ENCODE measurements around the gene SLC38A6. TPM values are rescaled to one million over a fixed set of nuclear protein-coding genes. Genes with fewer than 3 reads are reported as not detected.

SLC38A6 gene
- total RNA-seq, 1 experiment from 2014 or later = 9.3 TPM

DNA sequence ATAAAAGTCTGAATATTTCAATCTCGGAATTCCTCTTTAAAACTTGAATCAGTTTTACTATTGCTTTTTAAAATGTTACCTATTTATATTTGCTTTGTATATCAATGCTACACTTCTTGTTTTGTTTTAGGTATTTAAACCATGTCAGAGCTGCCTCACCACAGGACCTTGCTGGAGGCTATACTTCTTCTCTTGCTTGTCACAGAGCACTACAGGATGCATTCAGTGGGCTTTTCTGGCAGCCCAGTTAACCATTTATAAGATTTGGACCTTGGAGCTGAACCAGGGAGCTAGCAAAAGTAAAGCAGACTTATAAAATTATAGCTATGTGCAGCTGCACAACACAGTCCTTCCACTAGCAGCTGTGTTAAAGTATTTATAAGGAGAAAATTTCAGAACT is 12.9 kb upstream of the SLC38A6 start:
- Histone ChIP-seq H3K36me3 (ENCODE audit: control insufficient read depth, insufficient read depth, low read length) (no peaks in the 10 kb centered on the region), H3K27me3 (ENCODE audit: control insufficient read depth, insufficient read depth, low read length) (no peaks in the 10 kb centered on the region), H3K4me1 (ENCODE audit: control insufficient read depth, insufficient read depth, low read length) (no peaks in the 10 kb centered on the region), H3K27ac (ENCODE audit: low read length) (no peak overlapping the region), H3K4me3 (ENCODE audit: low read depth in 2 of 2, low read length in 2 of 2) (no peak overlapping the region), H3K9me3 (ENCODE audit: control insufficient read depth, insufficient read depth, low read depth, low read length) (no peaks in the 10 kb centered on the region)
- intact Hi-C loops (cut with micrococcal nuclease; ENCODE audit: unreplicated experiment) (no loop called here), in situ Hi-C loops (cut with HindIII; ENCODE audit: low pct_unique_long_range_greater_than_20kb, low sequenced_read_pairs) (no loop called here)
- ChIA-PET CTCF (no interaction called here), POLR2A (no interaction called here)
- DNase-seq (ENCODE audit: low read depth, low spot score) = no peak
- BruUV-seq (replicated peaks) = no TSS peak
- ATAC-seq = no peak
- TF ChIP-seq, protein P1, sequence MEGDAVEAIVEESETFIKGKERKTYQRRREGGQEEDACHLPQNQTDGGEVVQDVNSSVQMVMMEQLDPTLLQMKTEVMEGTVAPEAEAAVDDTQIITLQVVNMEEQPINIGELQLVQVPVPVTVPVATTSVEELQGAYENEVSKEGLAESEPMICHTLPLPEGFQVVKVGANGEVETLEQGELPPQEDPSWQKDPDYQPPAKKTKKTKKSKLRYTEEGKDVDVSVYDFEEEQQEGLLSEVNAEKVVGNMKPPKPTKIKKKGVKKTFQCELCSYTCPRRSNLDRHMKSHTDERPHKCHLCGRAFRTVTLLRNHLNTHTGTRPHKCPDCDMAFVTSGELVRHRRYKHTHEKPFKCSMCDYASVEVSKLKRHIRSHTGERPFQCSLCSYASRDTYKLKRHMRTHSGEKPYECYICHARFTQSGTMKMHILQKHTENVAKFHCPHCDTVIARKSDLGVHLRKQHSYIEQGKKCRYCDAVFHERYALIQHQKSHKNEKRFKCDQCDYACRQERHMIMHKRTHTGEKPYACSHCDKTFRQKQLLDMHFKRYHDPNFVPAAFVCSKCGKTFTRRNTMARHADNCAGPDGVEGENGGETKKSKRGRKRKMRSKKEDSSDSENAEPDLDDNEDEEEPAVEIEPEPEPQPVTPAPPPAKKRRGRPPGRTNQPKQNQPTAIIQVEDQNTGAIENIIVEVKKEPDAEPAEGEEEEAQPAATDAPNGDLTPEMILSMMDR (IDR thresholded peaks at IDR 0.05) = no peak
- TF ChIP-seq POLR2AphosphoS5 (IDR thresholded peaks at IDR 0.05; ENCODE audit: low read depth, low read length) = no peak
- TF ChIP-seq, protein P2, sequence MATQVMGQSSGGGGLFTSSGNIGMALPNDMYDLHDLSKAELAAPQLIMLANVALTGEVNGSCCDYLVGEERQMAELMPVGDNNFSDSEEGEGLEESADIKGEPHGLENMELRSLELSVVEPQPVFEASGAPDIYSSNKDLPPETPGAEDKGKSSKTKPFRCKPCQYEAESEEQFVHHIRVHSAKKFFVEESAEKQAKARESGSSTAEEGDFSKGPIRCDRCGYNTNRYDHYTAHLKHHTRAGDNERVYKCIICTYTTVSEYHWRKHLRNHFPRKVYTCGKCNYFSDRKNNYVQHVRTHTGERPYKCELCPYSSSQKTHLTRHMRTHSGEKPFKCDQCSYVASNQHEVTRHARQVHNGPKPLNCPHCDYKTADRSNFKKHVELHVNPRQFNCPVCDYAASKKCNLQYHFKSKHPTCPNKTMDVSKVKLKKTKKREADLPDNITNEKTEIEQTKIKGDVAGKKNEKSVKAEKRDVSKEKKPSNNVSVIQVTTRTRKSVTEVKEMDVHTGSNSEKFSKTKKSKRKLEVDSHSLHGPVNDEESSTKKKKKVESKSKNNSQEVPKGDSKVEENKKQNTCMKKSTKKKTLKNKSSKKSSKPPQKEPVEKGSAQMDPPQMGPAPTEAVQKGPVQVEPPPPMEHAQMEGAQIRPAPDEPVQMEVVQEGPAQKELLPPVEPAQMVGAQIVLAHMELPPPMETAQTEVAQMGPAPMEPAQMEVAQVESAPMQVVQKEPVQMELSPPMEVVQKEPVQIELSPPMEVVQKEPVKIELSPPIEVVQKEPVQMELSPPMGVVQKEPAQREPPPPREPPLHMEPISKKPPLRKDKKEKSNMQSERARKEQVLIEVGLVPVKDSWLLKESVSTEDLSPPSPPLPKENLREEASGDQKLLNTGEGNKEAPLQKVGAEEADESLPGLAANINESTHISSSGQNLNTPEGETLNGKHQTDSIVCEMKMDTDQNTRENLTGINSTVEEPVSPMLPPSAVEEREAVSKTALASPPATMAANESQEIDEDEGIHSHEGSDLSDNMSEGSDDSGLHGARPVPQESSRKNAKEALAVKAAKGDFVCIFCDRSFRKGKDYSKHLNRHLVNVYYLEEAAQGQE (IDR thresholded peaks at IDR 0.05; ENCODE audit: insufficient read depth in 1 of 2, low read depth in 2 of 2, low read length in 1 of 2) = no peak
- no peak for TF ChIP-seq TCF7L2 (IDR thresholded peaks at IDR 0.05; ENCODE audit: low read depth, low read length)
- no peak for TF ChIP-seq SIN3A (IDR thresholded peaks at IDR 0.05; ENCODE audit: borderline replicate concordance, insufficient read depth, low read depth, low read length)

- CTCF ChIA-PET = no interaction called here
- POLR2A ChIA-PET = no interaction called here
- BruUV-seq (replicated peaks) = no TSS peak
- H3K4me1 ChIP-seq (ENCODE audit: control insufficient read depth, insufficient read depth, low read length) = no peaks in the 10 kb centered on the region
- no peak for DNase-seq (ENCODE audit: low read depth, low spot score)
- H3K4me3 ChIP-seq (ENCODE audit: low read depth in 2 of 2, low read length in 2 of 2) = no peak overlapping the region
- ATAC-seq = no peak
- TF ChIP-seq, protein P2 (IDR thresholded peaks at IDR 0.05; ENCODE audit: insufficient read depth in 1 of 2, low read depth in 2 of 2, low read length in 1 of 2) = no peak
- TF ChIP-seq, protein P1 (IDR thresholded peaks at IDR 0.05) = no peak
- TF ChIP-seq TCF7L2 (IDR thresholded peaks at IDR 0.05; ENCODE audit: low read depth, low read length) (no peak), SIN3A (IDR thresholded peaks at IDR 0.05; ENCODE audit: borderline replicate concordance, insufficient read depth, low read depth, low read length) (no peak), POLR2AphosphoS5 (IDR thresholded peaks at IDR 0.05; ENCODE audit: low read depth, low read length) (no peak)
- H3K9me3 ChIP-seq (ENCODE audit: control insufficient read depth, insufficient read depth, low read depth, low read length) = no peaks in the 10 kb centered on the region
- in situ Hi-C loops (cut with HindIII; ENCODE audit: low pct_unique_long_range_greater_than_20kb, low sequenced_read_pairs) = no loop called here
- H3K27me3 ChIP-seq (ENCODE audit: control insufficient read depth, insufficient read depth, low read length) = no peaks in the 10 kb centered on the region
- no peak overlapping the region for H3K27ac ChIP-seq (ENCODE audit: low read length)
- intact Hi-C loops (cut with micrococcal nuclease; ENCODE audit: unreplicated experiment) = no loop called here
- H3K36me3 ChIP-seq (ENCODE audit: control insufficient read depth, insufficient read depth, low read length) = no peaks in the 10 kb centered on the region
Observed at GRCh38 chr14:60968671-60969070, 12.4 kb upstream of the SLC38A6 start.

All from Panc1 (cell line).